Fibroblast of lung (primary cell): Measurements from ENCODE around the gene NOL6. TPM values are rescaled to one million over a fixed set of nuclear protein-coding genes. Genes with fewer than 3 reads are reported as not detected.

Experiments used
- DNase-seq, 2 donors: peaks; one replicate each; pipeline versions ENCODE4 v3.0.0 to v3.0.0-alpha.2; 2010; ENCODE audit warnings: low read depth in 2 of 2
- H2AFZ ChIP-seq: 2 replicates; pipeline ENCODE4 v1.5.1; 2012; ENCODE audit warnings: low read length, control low read depth, inconsistent platforms
- H3K27ac ChIP-seq: 2 replicates; pipeline ENCODE4 v1.5.1; 2011; ENCODE audit warnings: low read length, control low read depth; ENCODE audit not compliant: insufficient read depth
- H3K27me3 ChIP-seq: 2 replicates; pipeline ENCODE4 v1.5.1; 2011; ENCODE audit warnings: mild to moderate bottlenecking, low read length; ENCODE audit not compliant: control insufficient read depth, insufficient read depth
- H3K36me3 ChIP-seq: 2 replicates; pipeline ENCODE4 v1.5.1; 2011; ENCODE audit warnings: low read length; ENCODE audit not compliant: control insufficient read depth, insufficient read depth
- H3K4me1 ChIP-seq: 2 replicates; pipeline ENCODE4 v1.5.1; 2011; ENCODE audit warnings: low read length; ENCODE audit not compliant: control insufficient read depth, insufficient read depth; ENCODE audit errors: extremely low read depth
- H3K4me2 ChIP-seq: 2 replicates; pipeline ENCODE4 v1.5.1; 2011; ENCODE audit warnings: low read length, control low read depth; ENCODE audit not compliant: insufficient read depth; ENCODE audit errors: extremely low read depth
- H3K4me3 ChIP-seq, 4 experiments: fragments of 200-600 bp in 1 of 4; sonication (generic) in 1 of 4; replicated peaks in 1 of 4; 2 replicates each; pipeline ENCODE4 v1.5.1; 2011 to 2016; ENCODE audit warnings: low read length in 4 of 4, low read depth in 3 of 4, mild to moderate bottlenecking in 3 of 4, control low read depth in 2 of 4, inconsistent platforms in 1 of 4, mixed read lengths in 1 of 4; ENCODE audit not compliant: insufficient read depth in 1 of 4; ENCODE audit errors: control extremely low read depth in 1 of 4
- H3K79me2 ChIP-seq: 2 replicates; pipeline ENCODE4 v1.5.1; 2012; ENCODE audit warnings: mild to moderate bottlenecking, low read length, inconsistent platforms; ENCODE audit not compliant: control insufficient read depth, insufficient read depth
- H3K9ac ChIP-seq: 2 replicates; pipeline ENCODE4 v1.5.1; 2011; ENCODE audit warnings: mild to moderate bottlenecking, low read length, control low read depth; ENCODE audit not compliant: insufficient read depth
- H3K9me3 ChIP-seq: 2 replicates; pipeline ENCODE4 v1.5.1; 2012; ENCODE audit warnings: low read depth, low read length; ENCODE audit not compliant: control insufficient read depth, insufficient read depth
- H4K20me1 ChIP-seq: 2 replicates; pipeline ENCODE4 v1.5.1; 2011; ENCODE audit warnings: low read length; ENCODE audit not compliant: control insufficient read depth, insufficient read depth; ENCODE audit errors: extremely low read depth
- CTCF ChIP-seq, 2 donors: IDR thresholded peaks in 1 of 2; conservative IDR thresholded peaks in 1 of 2; 1 replicate in 1 of 2; 2 replicates in 1 of 2; pipeline ENCODE4 v1.5.1; 2011 to 2012; ENCODE audit warnings: low read length in 2 of 2, control low read depth in 1 of 2, inconsistent platforms in 1 of 2, low read depth in 1 of 2, mild to moderate bottlenecking in 1 of 2
- EZH2 ChIP-seq: IDR thresholded peaks from 2 replicates; pipeline ENCODE4 v1.5.1; 2012; ENCODE audit warnings: low read length, control low read depth, mild to moderate bottlenecking; ENCODE audit errors: missing control alignments
- polyA plus RNA-seq, 2 donors: library from polyadenylated mRNA; depleted of rRNA in 1 of 2; stranded (reverse) in 1 of 2; unstranded in 1 of 2; fragments of >200 nt; gene quantifications; 2 replicates each; pipeline ENCODE4 v1.2.1, GENCODE V29; 2011 to 2012; ENCODE audit warnings: missing spikeins in 1 of 2
- total RNA-seq: library from RNA; depleted of rRNA; stranded (reverse); fragments of >200 nt; gene quantifications from 2 replicates; pipeline ENCODE4 v1.2.1, GENCODE V29; 2014

The NOL6 gene
- total and polyA plus RNA-seq, 2 donors (not counting 1 experiment from before 2014, with no cell fraction given): 15.2 to 24.4 TPM

- peaks cover 6% of the 10 kb centered on the region for H3K4me1 ChIP-seq
- no peak for DNase-seq
- H3K4me2 ChIP-seq: peak overlapping the region; percentile 97
- peak overlapping the region; percentile 54 to 99 (median 78) for H3K4me3 ChIP-seq
- no peaks in the 10 kb centered on the region for H3K9me3 ChIP-seq
- H3K36me3 ChIP-seq: peaks cover 22% of the 10 kb centered on the region
- H3K27ac ChIP-seq: peak overlapping the region; percentile 70
- no peaks in the 10 kb centered on the region for H4K20me1 ChIP-seq
- H3K9ac ChIP-seq: peak overlapping the region; percentile 54
- TF ChIP-seq CTCF (conservative IDR thresholded peaks at IDR 0.05 in 1 of 2, IDR thresholded peaks at IDR 0.05 in 1 of 2; ENCODE audit: low read depth in 1 of 2, low read length in 2 of 2): no peak
- H3K27me3 ChIP-seq: no peaks in the 10 kb centered on the region
- H2AFZ ChIP-seq: peak overlapping the region; percentile 3
- H3K79me2 ChIP-seq: peaks cover 20% of the 10 kb centered on the region
These were observed 676 bp downstream of the NOL6 start for GRCh38 chr9:33472881-33473615.

GRCh38 chr9:33472171-33472880, 1.4 kb downstream of the NOL6 start:
- no peak overlapping the region for H2AFZ ChIP-seq
- peak overlapping the region; percentile 23 for H3K4me2 ChIP-seq
- no peaks in the 10 kb centered on the region for H3K9me3 ChIP-seq
- peaks cover 29% of the 10 kb centered on the region for H3K36me3 ChIP-seq
- H3K27me3 ChIP-seq: no peaks in the 10 kb centered on the region
- no peaks in the 10 kb centered on the region for H4K20me1 ChIP-seq
- H3K27ac ChIP-seq: peak overlapping the region; percentile 31
- H3K4me1 ChIP-seq: peaks cover 6% of the 10 kb centered on the region
- H3K4me3 ChIP-seq: peak overlapping the region in 3 of 4 experiments; percentile 27 to 99 (median 98)
- TF ChIP-seq EZH2 (no peak), CTCF (conservative IDR thresholded peaks at IDR 0.05 in 1 of 2, IDR thresholded peaks at IDR 0.05 in 1 of 2; ENCODE audit: low read depth in 1 of 2, low read length in 2 of 2) (no peak)
- peaks cover 20% of the 10 kb centered on the region for H3K79me2 ChIP-seq
- H3K9ac ChIP-seq: peak overlapping the region; percentile 17
- DNase-seq: no peak

GRCh38 chr9:33471361-33471760, 2.4 kb downstream of the NOL6 start:
- TF ChIP-seq EZH2 (no peak), CTCF (conservative IDR thresholded peaks at IDR 0.05 in 1 of 2, IDR thresholded peaks at IDR 0.05 in 1 of 2; ENCODE audit: low read depth in 1 of 2, low read length in 2 of 2) (no peak)
- no peak overlapping the region for H3K27ac ChIP-seq
- H3K4me1 ChIP-seq: peaks cover 6% of the 10 kb centered on the region
- no peaks in the 10 kb centered on the region for H4K20me1 ChIP-seq
- H3K79me2 ChIP-seq: peaks cover 20% of the 10 kb centered on the region
- H3K36me3 ChIP-seq: peaks cover 36% of the 10 kb centered on the region
- no peak overlapping the region for H2AFZ ChIP-seq
- no peak overlapping the region for H3K4me2 ChIP-seq
- peak in 1 of 2 donors; percentile 63 for DNase-seq
- no peaks in the 10 kb centered on the region for H3K27me3 ChIP-seq
- peak overlapping the region in 1 of 4 experiments; percentile 2 for H3K4me3 ChIP-seq
- no peaks in the 10 kb centered on the region for H3K9me3 ChIP-seq
- H3K9ac ChIP-seq: no peak overlapping the region
